Stimulated activated CD8-positive, alpha-beta memory T cell treated with anti-CD3 and anti-CD28 coated beads, Interleukin-4, amount 100 ng/mL, for 48 hours (primary cell): ENCODE data around the gene RAD51B.

ENCODE experiments used
- DNase-seq: peaks from one replicate; pipeline ENCODE4 v3.0.0-alpha.2; 2020

The RAD51B gene

GRCh38 chr14:68573722-68574121, 754.1 kb downstream of the RAD51B start:
- no peak for DNase-seq

GRCh38 chr14:68574461-68574860, 754.9 kb downstream of the RAD51B start:
- no peak for DNase-seq

GRCh38 chr14:68574906-68575305, 755.3 kb downstream of the RAD51B start:
- no peak for DNase-seq

- no peak for DNase-seq
Observed at GRCh38 chr14:68575426-68575825, 755.8 kb downstream of the RAD51B start.

- DNase-seq = no peak
Observed at GRCh38 chr14:68576031-68576430, 756.5 kb downstream of the RAD51B start.

- no peak for DNase-seq
Observed at GRCh38 chr14:68576496-68577244, 757.1 kb downstream of the RAD51B start.

GRCh38 chr14:68577802-68578541, 758.4 kb downstream of the RAD51B start:
- DNase-seq = no peak

- DNase-seq = no peak
Observed at GRCh38 chr14:68578597-68578996, 759.0 kb downstream of the RAD51B start.

- no peak for DNase-seq
Observed at GRCh38 chr14:68580096-68580645, 760.6 kb downstream of the RAD51B start.

- no peak for DNase-seq
Observed at GRCh38 chr14:68580671-68581070, 761.1 kb downstream of the RAD51B start.

- DNase-seq = no peak
Observed at GRCh38 chr14:68583548-68584280, 764.1 kb downstream of the RAD51B start.

GRCh38 chr14:68584786-68585185, 765.2 kb downstream of the RAD51B start:
- no peak for DNase-seq

- DNase-seq = no peak
Observed at GRCh38 chr14:68585690-68586089, 766.1 kb downstream of the RAD51B start.

GRCh38 chr14:68586896-68587751, 767.5 kb downstream of the RAD51B start:
- no peak for DNase-seq

- DNase-seq = no peak
Observed at GRCh38 chr14:68587931-68588330, 768.4 kb downstream of the RAD51B start.

GRCh38 chr14:68589447-68590200, 770.0 kb downstream of the RAD51B start:
- no peak for DNase-seq

- no peak for DNase-seq
Observed at GRCh38 chr14:68590201-68590522, 770.6 kb downstream of the RAD51B start.

GRCh38 chr14:68591786-68592185, 772.2 kb downstream of the RAD51B start:
- no peak for DNase-seq

GRCh38 chr14:68592948-68593556, 773.5 kb downstream of the RAD51B start:
- DNase-seq = no peak

GRCh38 chr14:68593806-68594536, 774.4 kb downstream of the RAD51B start:
- no peak for DNase-seq
